Superior temporal gyrus (tissue), 1 donor: ENCODE measurements around the gene ADGRF5.

Experiments
- DNase-seq: peaks from one replicate; pipeline ENCODE4 v3.0.0-alpha.2; 2016; ENCODE audit errors: extremely low spot score

ADGRF5 gene

DNA sequence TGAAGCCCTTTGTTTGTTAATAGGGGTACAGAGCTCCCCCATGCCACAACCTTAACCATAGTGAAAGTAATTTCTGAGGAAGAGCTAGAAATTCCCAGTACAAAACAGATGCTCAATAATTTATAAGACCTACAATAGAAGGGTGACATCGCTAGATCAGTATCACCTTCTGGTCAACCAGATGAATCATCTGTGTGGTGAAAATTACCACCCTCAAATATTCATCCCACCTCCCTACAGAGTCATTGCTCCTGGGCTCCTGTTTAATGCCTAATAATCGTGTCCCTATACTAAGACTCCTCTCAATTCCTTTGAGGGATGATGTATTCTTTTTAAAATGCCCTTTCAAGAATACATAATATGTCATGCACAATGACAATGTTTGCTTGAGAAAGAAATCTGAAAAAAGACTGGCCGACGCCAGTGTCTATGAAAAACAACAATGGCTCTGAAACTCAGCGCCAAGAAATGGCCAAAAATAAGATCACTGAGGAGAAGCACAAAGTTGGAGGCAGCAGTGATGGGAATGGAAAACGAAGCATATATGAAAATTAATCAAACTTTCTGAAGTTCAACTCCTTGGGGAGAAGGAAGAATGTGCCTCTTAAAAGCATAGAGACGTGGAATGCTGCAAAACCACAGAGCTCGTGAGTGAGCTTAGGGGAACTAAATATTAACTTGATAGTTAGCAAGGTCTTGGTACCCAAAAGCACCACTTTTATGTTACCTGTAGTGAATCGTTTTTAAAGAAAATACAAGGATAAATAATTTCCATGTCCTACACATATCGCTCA lies 11.0 kb upstream of the ADGRF5 start:
- no peak for DNase-seq

GRCh38 chr6:46931416-46931815 lies 9.7 kb upstream of the ADGRF5 start:
- no peak for DNase-seq

- DNase-seq = no peak
Measured at GRCh38 chr6:46930331-46930730, 8.6 kb upstream of the ADGRF5 start.

DNA sequence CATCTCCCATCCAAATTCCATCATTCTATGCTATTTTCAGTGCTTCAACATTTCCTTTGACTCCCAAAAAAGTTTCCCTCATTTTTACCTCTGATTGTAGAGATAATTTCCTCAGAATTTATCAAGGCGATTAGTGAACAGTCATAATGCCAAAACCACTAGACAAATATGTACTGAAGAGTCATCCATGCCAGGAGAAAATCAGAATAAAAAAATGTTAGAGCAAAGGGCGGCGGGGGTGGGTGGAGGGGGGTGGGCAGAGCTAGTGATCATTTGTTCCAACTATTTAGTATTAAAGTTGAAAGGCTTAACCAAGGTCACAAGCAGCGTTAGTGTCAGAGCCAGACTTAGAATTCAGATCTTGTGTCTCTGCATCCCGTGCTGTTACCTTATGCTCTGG lies 5.3 kb upstream of the ADGRF5 start:
- no peak for DNase-seq

GRCh38 chr6:46926481-46926880 lies 4.7 kb upstream of the ADGRF5 start:
- no peak for DNase-seq

DNA sequence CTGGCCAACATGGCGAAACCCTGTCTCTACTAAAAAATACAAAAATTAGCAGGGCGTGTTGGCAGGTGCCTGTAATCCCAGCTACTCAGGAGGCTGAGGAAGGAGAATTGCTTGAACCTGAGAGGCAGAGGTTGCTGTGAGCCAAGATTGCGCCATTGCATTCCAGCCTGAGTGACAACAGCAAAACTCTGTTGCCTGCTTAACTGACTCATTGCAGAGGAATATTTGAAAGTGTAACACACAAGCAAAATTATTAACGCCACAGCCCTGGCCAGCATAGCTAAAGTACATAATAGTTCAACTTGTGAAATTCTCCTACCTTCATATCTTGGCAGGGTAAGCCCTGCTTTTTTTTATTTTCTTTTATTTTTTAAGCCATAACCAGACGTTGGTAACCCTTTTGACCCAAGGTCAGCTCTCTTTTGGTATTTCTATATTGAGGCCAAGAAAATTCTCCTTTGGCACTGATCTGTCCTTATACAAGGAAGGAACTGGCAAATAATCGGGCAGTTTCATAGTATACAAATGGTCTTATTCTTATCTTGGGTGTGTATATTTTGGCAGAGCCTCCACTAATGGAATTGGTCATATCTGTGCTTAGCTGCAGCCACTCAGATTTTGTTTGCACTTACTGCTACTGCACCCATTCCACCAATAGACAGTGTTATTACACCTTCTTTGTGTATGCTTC lies 4.0 kb upstream of the ADGRF5 start:
- DNase-seq = no peak

DNA sequence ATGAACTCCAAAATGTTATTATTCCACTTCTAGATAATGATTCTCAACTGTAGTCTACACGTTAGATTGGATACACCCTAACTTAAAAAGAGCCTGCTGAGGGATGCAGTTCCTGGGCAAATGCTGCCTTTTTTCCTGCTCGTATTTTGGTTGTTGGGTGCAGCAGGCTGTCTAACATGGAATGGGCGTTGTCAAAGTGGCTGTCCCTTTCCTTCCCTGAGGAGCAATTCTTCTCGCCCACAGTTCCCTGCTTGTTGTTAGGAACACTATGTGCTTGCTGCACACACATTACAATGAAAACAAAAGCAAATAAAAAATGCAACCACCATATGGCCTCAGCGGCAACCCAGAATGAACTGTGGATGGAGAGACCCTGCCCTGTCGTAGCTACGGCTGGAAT lies 1.7 kb upstream of the ADGRF5 start:
- no peak for DNase-seq

DNA sequence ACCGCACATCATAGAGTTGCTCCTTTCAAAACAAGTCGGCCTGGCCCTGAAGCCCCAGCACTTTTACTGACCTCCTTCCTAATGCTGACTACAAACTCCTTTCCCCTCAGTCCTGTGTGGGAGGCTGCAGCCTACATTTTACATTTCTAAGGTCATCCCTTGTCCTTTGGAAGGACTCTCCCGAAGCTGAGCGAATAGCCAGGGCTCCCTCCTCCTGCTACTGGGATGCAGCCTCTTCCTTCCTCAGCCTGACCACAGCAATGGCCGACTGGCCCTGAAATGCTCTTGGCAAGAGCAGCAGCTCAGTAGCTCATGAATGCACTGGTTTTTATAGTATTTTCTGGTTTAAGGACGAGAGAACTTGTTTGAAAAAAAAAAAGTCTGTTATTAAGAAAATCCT lies 679 bp downstream of the ADGRF5 start:
- no peak for DNase-seq

- no peak for DNase-seq
Measured at GRCh38 chr6:46918806-46919205, 2.9 kb downstream of the ADGRF5 start.

DNA sequence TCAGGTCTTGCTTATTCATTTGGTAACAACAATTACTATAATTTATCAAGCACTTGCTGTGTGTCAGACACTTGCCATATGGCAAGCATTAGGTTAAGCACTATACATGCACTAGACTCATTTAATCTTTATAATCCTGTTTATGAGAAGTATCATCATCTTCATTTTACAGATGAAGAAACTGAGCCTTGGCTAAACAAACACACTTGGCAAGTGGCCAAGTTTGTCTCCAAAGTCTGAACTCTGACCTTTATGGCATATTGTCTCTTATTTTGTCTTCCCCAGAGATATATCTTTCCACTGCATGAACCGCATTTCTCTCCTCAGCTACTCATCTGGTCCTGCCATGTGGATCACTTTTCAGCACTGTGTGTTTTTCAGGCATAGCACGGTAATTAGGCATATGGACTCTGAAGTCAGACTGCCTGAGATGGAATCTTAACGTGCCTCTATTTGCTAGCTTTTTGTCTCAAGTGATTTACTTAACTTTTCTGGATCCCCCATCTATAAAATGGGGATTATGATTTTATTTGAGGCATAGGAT lies 4.7 kb downstream of the ADGRF5 start:
- DNase-seq = no peak

DNA sequence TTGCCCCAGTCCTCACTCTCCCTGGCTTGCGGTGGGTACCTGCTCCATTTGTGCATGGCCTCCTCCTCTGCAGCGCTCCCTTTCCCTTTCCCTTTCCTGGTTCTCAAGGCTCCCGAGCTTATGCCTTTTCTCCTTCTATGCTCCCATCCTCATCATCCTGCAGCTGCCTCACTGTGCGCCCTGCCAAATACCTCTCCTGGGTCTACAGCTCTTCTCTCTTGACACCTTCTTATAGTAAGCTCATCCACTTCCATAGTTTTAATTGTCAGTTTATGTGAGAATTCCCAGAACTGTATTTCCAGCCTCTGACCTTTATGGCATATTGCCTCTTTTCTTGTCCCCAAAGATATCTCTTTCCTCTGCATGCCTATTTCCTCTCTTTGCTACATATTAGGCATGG lies 5.9 kb downstream of the ADGRF5 start:
- DNase-seq = no peak

DNA sequence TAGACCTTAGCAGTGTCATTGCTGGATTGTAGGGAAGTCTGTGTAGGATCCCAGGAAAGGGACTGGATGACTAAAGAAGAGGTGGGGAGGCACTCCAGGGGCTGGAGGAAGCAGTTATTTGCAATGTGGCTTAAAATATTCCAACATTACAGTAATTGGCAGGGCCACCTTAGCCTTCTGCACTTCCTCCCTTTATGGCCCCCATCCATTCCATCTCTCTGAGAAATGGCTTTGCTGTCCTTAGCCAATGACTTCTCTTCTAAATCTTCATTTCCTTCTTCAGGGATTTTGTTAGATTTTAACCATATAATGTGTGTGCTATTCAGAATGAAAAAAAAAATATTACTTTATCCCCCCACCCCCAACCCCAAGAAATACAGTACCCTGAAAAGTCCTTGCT lies 6.4 kb downstream of the ADGRF5 start:
- no peak for DNase-seq

GRCh38 chr6:46914279-46914810 lies 7.4 kb downstream of the ADGRF5 start:
- DNase-seq = no peak

DNA sequence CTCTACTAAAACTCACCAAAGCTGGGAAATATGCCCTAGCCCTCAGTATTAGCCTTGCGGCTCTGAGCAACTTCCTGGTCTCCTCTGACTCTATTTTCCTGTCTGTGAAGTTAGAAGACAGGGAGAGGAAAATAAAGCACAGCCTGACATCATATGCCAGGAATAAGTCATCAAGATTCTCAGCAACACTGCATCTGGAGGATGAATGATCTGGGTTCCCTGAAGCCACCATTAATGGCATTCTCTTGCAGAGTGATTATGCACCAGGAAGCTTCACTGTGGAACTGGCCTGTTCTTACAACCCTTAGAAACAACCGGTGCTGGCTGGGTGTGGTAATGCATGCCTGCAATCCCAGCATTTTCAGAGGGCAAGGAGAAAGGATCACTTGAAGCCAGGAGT lies 12.4 kb downstream of the ADGRF5 start:
- DNase-seq = no peak

DNA sequence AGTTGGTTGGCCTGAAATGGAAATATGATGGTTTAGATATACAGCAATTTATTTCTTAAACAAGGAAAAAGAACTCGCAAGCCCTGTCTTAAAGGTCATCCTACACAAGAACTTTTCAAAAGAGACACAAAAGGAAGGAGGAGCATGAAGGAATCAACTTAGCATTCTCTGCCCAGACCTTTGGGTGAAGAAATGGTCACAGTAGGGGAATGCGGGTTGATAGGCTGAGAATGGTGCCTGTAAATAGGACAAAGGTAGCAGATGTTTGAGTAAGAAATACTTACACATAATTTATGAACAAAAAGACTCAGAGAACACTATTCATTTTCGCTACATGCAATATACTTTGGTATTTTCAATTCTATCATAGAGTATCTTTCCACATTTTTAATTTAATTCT lies 15.0 kb downstream of the ADGRF5 start:
- DNase-seq = no peak

GRCh38 chr6:46904117-46904516 lies 17.6 kb downstream of the ADGRF5 start:
- no peak for DNase-seq

- DNase-seq = no peak
Measured at GRCh38 chr6:46903175-46903574, 18.6 kb downstream of the ADGRF5 start.

DNA sequence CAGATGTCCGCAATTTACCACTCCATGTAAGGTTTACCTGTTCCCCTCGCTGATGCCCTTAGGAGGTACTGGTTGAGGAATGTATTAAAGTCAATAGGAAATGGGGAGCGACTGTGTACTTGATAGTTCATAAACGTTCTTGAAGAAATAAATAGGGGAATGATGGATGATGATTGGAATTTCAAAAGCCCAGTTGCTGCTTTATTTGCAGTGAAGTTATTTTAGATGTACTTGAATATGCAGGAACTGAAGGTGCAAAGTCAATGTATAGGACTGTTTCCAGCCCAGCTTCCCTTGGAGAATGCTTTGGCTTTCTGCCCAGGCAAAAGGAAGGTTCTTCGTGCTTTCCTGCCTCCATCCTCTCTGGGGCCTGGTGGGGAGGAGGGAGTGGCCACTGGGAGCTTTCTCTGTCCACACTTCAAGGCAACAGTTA lies 19.8 kb downstream of the ADGRF5 start:
- no peak for DNase-seq

GRCh38 chr6:46900266-46900665 lies 21.5 kb downstream of the ADGRF5 start:
- DNase-seq = no peak

DNA sequence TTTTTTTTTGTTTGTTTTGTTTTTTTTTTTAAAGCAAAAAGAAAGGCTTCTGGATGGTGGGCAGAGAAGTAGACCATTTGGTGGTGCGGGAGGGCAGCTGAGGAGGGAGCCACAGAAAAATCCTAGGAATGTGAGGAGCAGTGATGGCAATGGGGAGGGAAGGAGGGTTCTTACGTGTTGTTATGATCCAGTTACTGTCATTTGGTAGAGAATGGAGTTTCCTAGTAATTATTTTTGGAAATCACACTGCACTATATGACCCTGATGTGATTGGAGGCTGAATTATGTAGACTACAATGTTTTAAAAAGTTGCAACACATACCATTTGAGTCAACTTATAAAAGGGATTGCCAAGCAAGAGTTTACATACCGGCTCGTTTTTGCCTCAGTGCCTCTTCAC lies 22.1 kb downstream of the ADGRF5 start:
- no peak for DNase-seq

DNA sequence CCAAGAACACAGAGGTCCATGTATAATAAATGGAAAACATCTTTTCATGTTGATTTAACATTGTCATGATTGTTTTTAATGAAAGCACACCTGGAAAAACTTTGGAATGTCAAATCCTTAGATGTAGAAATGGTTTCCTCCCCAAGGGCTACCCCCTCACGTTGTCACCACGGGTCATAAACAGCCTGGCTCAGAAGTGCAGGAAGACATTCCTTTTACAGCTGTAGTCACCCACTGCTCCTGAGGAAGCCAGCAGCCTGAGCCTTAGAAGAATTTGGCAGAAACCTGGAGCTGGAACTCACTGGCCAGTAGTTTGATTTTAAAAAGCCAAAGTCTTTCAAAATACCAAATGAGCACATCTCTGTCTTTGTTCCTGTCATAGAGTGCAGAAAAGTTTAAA lies 23.7 kb downstream of the ADGRF5 start:
- DNase-seq = no peak

- DNase-seq = no peak
Measured at GRCh38 chr6:46896871-46897270, 24.9 kb downstream of the ADGRF5 start.

- no peak for DNase-seq
Measured at GRCh38 chr6:46895930-46896329, 25.8 kb downstream of the ADGRF5 start.
